Ishikawa (cell line): ENCODE data around the gene USP28.

Source experiments
- CEBPB ChIP-seq: IDR thresholded peaks from 2 replicates; pipeline ENCODE4 v1.6.1; 2012
- CREB1 ChIP-seq: IDR thresholded peaks from 2 replicates; pipeline ENCODE4 v1.6.1; 2012; ENCODE audit warnings: low read depth
- EGR1 ChIP-seq: IDR thresholded peaks from 2 replicates; pipeline ENCODE4 v1.6.1; 2012
- EP300 ChIP-seq: IDR thresholded peaks from 2 replicates; pipeline ENCODE4 v1.6.1; 2012; ENCODE audit warnings: borderline replicate concordance
- FOXM1 ChIP-seq: IDR thresholded peaks from 2 replicates; pipeline ENCODE4 v1.6.1; 2012; ENCODE audit warnings: low read depth, borderline replicate concordance
- MAX ChIP-seq: IDR thresholded peaks from 2 replicates; pipeline ENCODE4 v1.6.1; 2012
- NFIC ChIP-seq: IDR thresholded peaks from 2 replicates; pipeline ENCODE4 v1.6.1; 2012
- RAD21 ChIP-seq: IDR thresholded peaks from 2 replicates; pipeline ENCODE4 v1.6.1; 2012; ENCODE audit warnings: low read depth
- TAF1 ChIP-seq: IDR thresholded peaks from 2 replicates; pipeline ENCODE4 v1.6.1; 2012; ENCODE audit warnings: low read depth, mild to moderate bottlenecking
- TCF12 ChIP-seq: IDR thresholded peaks from 2 replicates; pipeline ENCODE4 v1.6.1; 2012; ENCODE audit warnings: low read depth
- TEAD4 ChIP-seq: IDR thresholded peaks from 2 replicates; pipeline ENCODE4 v1.6.1; 2012
- YY1 ChIP-seq: IDR thresholded peaks from 2 replicates; pipeline ENCODE4 v1.6.1; 2012; ENCODE audit warnings: low read depth
- ZBTB7A ChIP-seq: IDR thresholded peaks from 2 replicates; pipeline ENCODE4 v1.6.1; 2012; ENCODE audit warnings: low read depth
- TF ChIP-seq, protein P1 (sequence below): IDR thresholded peaks from 2 replicates; pipeline ENCODE4 v1.6.1; 2012
- TF ChIP-seq, protein P2 (sequence below): IDR thresholded peaks from 2 replicates; pipeline ENCODE4 v1.6.1; 2012; ENCODE audit warnings: low read depth, mild to moderate bottlenecking

USP28 gene

GRCh38 chr11:113856966-113857759 lies 18.2 kb downstream of the USP28 start:
- TF ChIP-seq CEBPB, result no peak
- TF ChIP-seq YY1, result no peak

DNA sequence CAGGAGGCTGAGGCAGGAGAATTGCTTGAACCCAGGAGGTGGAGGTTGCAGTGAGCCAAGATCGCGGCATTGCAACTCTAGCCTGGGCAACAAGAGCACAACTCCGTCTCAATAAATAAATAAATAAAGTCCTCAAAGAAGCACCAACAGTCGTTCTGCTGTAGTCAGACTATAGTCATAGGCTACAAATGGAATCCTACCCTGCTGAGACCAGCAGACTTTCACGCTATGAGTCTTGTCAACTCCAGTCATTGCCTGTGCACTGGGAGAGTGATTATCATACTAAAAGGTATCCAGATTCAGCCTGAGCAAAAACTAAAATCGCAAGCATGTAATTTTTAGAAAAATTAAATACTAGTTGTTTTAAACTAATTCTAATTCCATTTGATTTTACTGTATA lies 19.6 kb downstream of the USP28 start:
- TF ChIP-seq CREB1 (no peak), TAF1 (no peak), FOXM1 (no peak), YY1 (no peak), TEAD4 (no peak), RAD21 (no peak), CEBPB (no peak), MAX (no peak), ZBTB7A (no peak), EP300 (no peak), NFIC (no peak), EGR1 (no peak), TCF12 (no peak)
- TF ChIP-seq, protein P1, sequence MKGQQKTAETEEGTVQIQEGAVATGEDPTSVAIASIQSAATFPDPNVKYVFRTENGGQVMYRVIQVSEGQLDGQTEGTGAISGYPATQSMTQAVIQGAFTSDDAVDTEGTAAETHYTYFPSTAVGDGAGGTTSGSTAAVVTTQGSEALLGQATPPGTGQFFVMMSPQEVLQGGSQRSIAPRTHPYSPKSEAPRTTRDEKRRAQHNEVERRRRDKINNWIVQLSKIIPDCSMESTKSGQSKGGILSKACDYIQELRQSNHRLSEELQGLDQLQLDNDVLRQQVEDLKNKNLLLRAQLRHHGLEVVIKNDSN, result no peak
- TF ChIP-seq, protein P2, sequence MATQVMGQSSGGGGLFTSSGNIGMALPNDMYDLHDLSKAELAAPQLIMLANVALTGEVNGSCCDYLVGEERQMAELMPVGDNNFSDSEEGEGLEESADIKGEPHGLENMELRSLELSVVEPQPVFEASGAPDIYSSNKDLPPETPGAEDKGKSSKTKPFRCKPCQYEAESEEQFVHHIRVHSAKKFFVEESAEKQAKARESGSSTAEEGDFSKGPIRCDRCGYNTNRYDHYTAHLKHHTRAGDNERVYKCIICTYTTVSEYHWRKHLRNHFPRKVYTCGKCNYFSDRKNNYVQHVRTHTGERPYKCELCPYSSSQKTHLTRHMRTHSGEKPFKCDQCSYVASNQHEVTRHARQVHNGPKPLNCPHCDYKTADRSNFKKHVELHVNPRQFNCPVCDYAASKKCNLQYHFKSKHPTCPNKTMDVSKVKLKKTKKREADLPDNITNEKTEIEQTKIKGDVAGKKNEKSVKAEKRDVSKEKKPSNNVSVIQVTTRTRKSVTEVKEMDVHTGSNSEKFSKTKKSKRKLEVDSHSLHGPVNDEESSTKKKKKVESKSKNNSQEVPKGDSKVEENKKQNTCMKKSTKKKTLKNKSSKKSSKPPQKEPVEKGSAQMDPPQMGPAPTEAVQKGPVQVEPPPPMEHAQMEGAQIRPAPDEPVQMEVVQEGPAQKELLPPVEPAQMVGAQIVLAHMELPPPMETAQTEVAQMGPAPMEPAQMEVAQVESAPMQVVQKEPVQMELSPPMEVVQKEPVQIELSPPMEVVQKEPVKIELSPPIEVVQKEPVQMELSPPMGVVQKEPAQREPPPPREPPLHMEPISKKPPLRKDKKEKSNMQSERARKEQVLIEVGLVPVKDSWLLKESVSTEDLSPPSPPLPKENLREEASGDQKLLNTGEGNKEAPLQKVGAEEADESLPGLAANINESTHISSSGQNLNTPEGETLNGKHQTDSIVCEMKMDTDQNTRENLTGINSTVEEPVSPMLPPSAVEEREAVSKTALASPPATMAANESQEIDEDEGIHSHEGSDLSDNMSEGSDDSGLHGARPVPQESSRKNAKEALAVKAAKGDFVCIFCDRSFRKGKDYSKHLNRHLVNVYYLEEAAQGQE, result no peak

- TF ChIP-seq CREB1, result no peak
- no peak for TF ChIP-seq MAX
Measured at GRCh38 chr11:113850188-113850587, 25.2 kb downstream of the USP28 start.

DNA sequence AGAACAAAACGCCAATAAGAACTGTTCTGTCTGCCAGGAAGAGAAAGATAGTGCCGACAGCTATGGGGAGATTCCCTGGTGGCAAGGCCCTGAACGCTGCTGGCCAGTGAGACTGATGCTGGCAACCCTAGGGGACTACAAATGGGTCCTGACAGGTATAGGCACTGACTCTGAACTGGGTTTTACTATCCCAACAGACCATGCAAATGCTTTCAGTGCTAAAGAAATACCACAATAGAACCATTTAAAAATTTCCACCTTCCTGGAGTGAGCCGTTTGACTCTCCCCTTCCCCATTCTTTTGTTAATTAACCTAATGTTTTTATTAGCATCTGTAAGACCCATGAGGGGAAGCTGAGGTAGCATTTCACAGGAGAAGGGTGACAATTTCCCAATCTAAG lies 25.7 kb downstream of the USP28 start:
- TF ChIP-seq CREB1 (no peak), NFIC (no peak), TCF12 (no peak)

GRCh38 chr11:113847580-113847979 lies 27.8 kb downstream of the USP28 start:
- no peak for TF ChIP-seq EGR1

GRCh38 chr11:113847111-113847510 lies 28.3 kb downstream of the USP28 start:
- TF ChIP-seq FOXM1 (no peak), TEAD4 (no peak), MAX (no peak), TCF12 (no peak)
- TF ChIP-seq, protein P1, result no peak

DNA sequence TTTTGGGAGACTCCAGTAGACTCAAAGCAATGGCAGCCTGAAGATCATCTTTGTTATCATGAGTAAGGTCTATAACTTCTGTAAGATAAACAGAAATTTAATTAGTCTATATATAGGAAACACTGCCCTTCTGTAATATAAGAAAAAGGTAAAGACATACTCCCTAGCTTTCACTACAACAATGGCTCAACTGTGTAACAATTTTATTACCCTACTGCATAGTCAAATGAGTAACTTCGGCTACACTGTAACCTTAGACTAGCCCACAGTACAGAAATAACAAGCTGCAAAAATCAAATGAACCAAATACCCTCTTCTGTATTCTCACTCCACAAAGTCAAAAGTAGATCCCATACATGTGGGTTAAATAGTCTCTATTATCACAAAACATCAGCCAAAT lies 33.7 kb downstream of the USP28 start:
- TF ChIP-seq, protein P1, result no peak
- TF ChIP-seq TAF1 (no peak), MAX (no peak), TEAD4 (no peak)
- TF ChIP-seq, protein P2, result no peak
